Mesenchymal stem cell (in vitro differentiated cells and primary cell): ENCODE results near the gene ZNF598.

ENCODE experiments used
- DNase-seq: peaks from one replicate; pipeline ENCODE4 v3.0.0-alpha.2; 2013
- H2AFZ ChIP-seq: one replicate; pipeline ENCODE4 v1.6.1; 2013; ENCODE audit warnings: low read depth, mild to moderate bottlenecking, control low read depth, inconsistent platforms, low read length, moderate library complexity
- H2AK5ac ChIP-seq: 2 replicates; pipeline ENCODE4 v1.6.1; 2013; ENCODE audit warnings: low read length, moderate library complexity, mild to moderate bottlenecking, inconsistent platforms; ENCODE audit not compliant: severe bottlenecking
- H2BK120ac ChIP-seq: one replicate; pipeline ENCODE4 v1.6.1; 2013; ENCODE audit warnings: low read depth, mild to moderate bottlenecking, inconsistent platforms, low read length, moderate library complexity
- H2BK12ac ChIP-seq, 2 experiments: one replicate each; pipeline ENCODE4 v1.6.1; 2013; ENCODE audit warnings: inconsistent platforms in 2 of 2, low read length in 2 of 2, mild to moderate bottlenecking in 2 of 2, moderate library complexity in 2 of 2, control low read depth in 1 of 2
- H2BK15ac ChIP-seq: one replicate; pipeline ENCODE4 v1.6.1; 2013; ENCODE audit warnings: mild to moderate bottlenecking, low read depth, inconsistent platforms; ENCODE audit not compliant: poor library complexity, severe bottlenecking
- H2BK5ac ChIP-seq: 2 replicates; pipeline ENCODE4 v1.6.1; 2013; ENCODE audit warnings: low read depth, mild to moderate bottlenecking, low read length, control low read depth, inconsistent platforms; ENCODE audit not compliant: poor library complexity, severe bottlenecking
- H3K14ac ChIP-seq, 2 experiments: one replicate each; pipeline ENCODE4 v1.6.1; 2013; ENCODE audit warnings: inconsistent platforms in 2 of 2, low read length in 2 of 2, control low read depth in 1 of 2, mild to moderate bottlenecking in 1 of 2, moderate library complexity in 1 of 2
- H3K18ac ChIP-seq, 2 experiments: one replicate each; pipeline ENCODE4 v1.6.1; 2013; ENCODE audit warnings: inconsistent platforms in 2 of 2, low read length in 2 of 2, control low read depth in 1 of 2, low read depth in 1 of 2, mild to moderate bottlenecking in 1 of 2
- H3K23ac ChIP-seq, 2 experiments: one replicate each; pipeline ENCODE4 v1.6.1; 2013; ENCODE audit warnings: inconsistent platforms in 2 of 2, low read length in 2 of 2, mild to moderate bottlenecking in 2 of 2, moderate library complexity in 2 of 2, control low read depth in 1 of 2
- H3K27ac ChIP-seq: 2 replicates; pipeline ENCODE4 v1.5.1; 2013; ENCODE audit warnings: mild to moderate bottlenecking, moderate library complexity, low read length, control low read depth, inconsistent platforms; ENCODE audit not compliant: poor library complexity, severe bottlenecking
- H3K27me3 ChIP-seq, 2 experiments: 2 replicates each; pipeline versions ENCODE4 v1.6.1 to v1.7.0; 2013; ENCODE audit warnings: low read length in 2 of 2, mild to moderate bottlenecking in 2 of 2, moderate library complexity in 2 of 2, control low read depth in 1 of 2, inconsistent platforms in 1 of 2; ENCODE audit not compliant: control insufficient read depth in 1 of 2, insufficient read depth in 1 of 2
- H3K36me3 ChIP-seq, 2 experiments: 2 replicates each; pipeline versions ENCODE4 v1.6.1 to v1.7.0; 2013; ENCODE audit warnings: low read length in 2 of 2, control low read depth in 1 of 2, inconsistent platforms in 1 of 2, low read depth in 1 of 2, mild to moderate bottlenecking in 1 of 2; ENCODE audit not compliant: insufficient read depth in 2 of 2, control insufficient read depth in 1 of 2
- H3K4ac ChIP-seq, 2 experiments: one replicate each; pipeline ENCODE4 v1.6.1; 2013; ENCODE audit warnings: inconsistent platforms in 2 of 2, low read length in 2 of 2, mild to moderate bottlenecking in 2 of 2, moderate library complexity in 2 of 2, control low read depth in 1 of 2, low read depth in 1 of 2
- H3K4me1 ChIP-seq: 2 replicates; pipeline ENCODE4 v1.6.1; 2013; ENCODE audit warnings: low read depth, low read length, control low read depth; ENCODE audit not compliant: control insufficient read depth, insufficient read depth
- H3K4me2 ChIP-seq: 2 replicates; pipeline ENCODE4 v1.6.1; 2013; ENCODE audit warnings: low read length, mild to moderate bottlenecking, inconsistent platforms; ENCODE audit not compliant: poor library complexity, severe bottlenecking
- H3K4me3 ChIP-seq, 2 experiments: 2 replicates each; pipeline versions ENCODE4 v1.5.1 to v1.7.0; 2013; ENCODE audit warnings: low read length in 2 of 2, mild to moderate bottlenecking in 2 of 2, control low read depth in 1 of 2, low read depth in 1 of 2; ENCODE audit not compliant: insufficient read depth in 1 of 2
- H3K79me1 ChIP-seq: replicated peaks from 2 replicates; pipeline ENCODE4 v1.6.1; 2013; ENCODE audit warnings: mild to moderate bottlenecking, control low read depth, low read length, inconsistent platforms; ENCODE audit not compliant: poor library complexity, severe bottlenecking
- H3K9ac ChIP-seq: 2 replicates; pipeline ENCODE4 v1.7.0; 2013; ENCODE audit warnings: mild to moderate bottlenecking, low read length, moderate library complexity
- H3K9me3 ChIP-seq: 2 replicates; pipeline ENCODE4 v1.7.0; 2013; ENCODE audit warnings: mild to moderate bottlenecking, low read length; ENCODE audit not compliant: control insufficient read depth
- H4K8ac ChIP-seq: one replicate; pipeline ENCODE4 v1.6.1; 2013; ENCODE audit warnings: inconsistent platforms, mild to moderate bottlenecking, low read length, moderate library complexity
- H4K91ac ChIP-seq: one replicate; pipeline ENCODE4 v1.6.1; 2013; ENCODE audit warnings: mild to moderate bottlenecking, low read length, inconsistent platforms
- whole genome bisulfite sequencing: methylation state at CpG from one replicate; pipeline ENCODE4 v1.1.7; 2013; ENCODE audit warnings: mixed read lengths; 5-methylcytosine and 5-hydroxymethylcytosine counted together

The ZNF598 gene

DNA sequence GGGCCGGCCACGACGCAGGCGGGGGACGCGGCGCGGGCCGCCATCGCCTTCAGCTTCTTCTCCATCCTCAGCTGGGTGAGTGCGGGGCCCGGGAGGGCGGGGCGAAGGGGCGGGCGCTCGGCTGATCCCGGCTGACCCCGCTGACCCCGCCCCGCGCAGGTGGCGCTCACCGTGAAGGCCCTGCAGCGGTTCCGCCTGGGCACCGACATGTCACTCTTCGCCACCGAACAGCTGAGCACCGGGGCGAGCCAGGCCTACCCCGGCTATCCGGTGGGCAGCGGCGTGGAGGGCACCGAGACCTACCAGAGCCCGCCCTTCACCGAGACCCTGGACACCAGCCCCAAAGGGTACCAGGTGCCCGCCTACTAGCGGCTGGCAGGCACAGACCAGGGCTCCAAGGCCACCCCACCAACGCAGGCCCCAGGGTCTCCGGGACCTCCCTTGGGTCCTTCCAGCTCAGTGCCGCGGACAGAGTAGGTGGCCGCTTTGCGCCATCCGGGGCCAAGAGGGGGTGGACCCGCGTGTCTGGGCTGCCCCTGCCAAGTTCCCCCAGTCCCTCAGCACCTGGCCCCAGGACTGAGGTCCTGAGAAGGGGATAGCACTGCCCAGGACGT is 16.8 kb downstream of the ZNF598 start:
- no peak overlapping the region for H2BK5ac ChIP-seq
- H3K27me3 ChIP-seq: peaks cover 27 to 34% of the 10 kb centered on the region in 2 experiments
- H3K4ac ChIP-seq: peak overlapping the region in 1 of 2 experiments; percentile 29
- peak overlapping the region in 1 of 2 experiments; percentile 3 for H3K23ac ChIP-seq
- WGBS: 51% methylated on average over 48 of the region's 50 CpGs
- peak overlapping the region in 1 of 2 experiments; percentile 23 for H2BK12ac ChIP-seq
- no peaks in the 10 kb centered on the region for H3K79me1 ChIP-seq
- no peak overlapping the region for H2AK5ac ChIP-seq
- no peak for DNase-seq
- no peak overlapping the region for H3K27ac ChIP-seq
- H2AFZ ChIP-seq: peak overlapping the region; percentile 8
- no peak overlapping the region for H3K14ac ChIP-seq
- H3K9me3 ChIP-seq: no peaks in the 10 kb centered on the region
- peak overlapping the region; percentile 85 for H4K91ac ChIP-seq
- H2BK15ac ChIP-seq: peak overlapping the region; percentile 65
- peak overlapping the region; percentile 62 to 65 for H3K18ac ChIP-seq
- peaks cover 41% of the 10 kb centered on the region for H3K4me1 ChIP-seq
- H2BK120ac ChIP-seq: no peak overlapping the region
- peaks cover 23 to 26% of the 10 kb centered on the region in 2 experiments for H3K36me3 ChIP-seq
- H4K8ac ChIP-seq: peak overlapping the region; percentile 47
- no peak overlapping the region for H3K9ac ChIP-seq
- peak overlapping the region; percentile 31 for H3K4me2 ChIP-seq
- H3K4me3 ChIP-seq: peak overlapping the region; percentile 5 to 33

DNA sequence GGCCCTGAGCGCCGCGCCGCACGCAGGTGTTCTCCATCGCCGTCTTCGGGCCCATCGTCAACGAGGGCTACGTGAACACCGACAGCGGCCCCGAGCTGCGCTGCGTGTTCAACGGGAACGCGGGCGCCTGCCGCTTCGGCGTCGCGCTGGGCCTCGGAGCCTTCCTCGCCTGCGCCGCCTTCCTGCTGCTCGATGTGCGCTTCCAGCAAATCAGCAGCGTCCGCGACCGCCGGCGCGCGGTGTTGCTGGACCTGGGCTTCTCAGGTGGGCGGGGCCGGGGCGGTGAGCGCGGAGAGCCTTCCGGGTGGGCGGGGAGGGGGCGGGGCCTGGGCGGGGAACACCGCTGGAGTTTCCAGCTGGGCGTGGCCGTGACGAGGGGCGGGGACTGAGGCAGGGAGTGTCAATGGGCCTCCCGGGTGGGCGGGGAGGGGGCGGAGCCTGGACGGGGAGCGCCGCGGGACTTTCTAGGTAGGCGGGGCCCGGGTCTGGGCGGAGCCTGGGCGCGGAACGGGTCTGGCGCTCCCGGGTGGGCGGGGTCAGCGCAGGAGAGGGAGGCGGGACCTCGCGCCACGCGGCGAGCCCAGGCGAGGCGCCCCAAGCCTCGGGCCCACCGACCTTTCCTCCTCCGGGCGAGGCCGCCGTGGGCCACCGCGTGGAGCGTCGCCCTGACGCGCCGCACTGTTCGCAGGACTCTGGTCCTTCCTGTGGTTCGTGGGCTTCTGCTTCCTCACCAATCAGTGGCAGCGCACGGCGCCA is 17.5 kb downstream of the ZNF598 start:
- Histone ChIP-seq H2AK5ac (no peak overlapping the region), H3K4me2 (peak overlapping the region; percentile 72), H3K18ac (peak overlapping the region; percentile 67 to 79), H3K4me3 (peak overlapping the region; percentile 39 to 71), H3K27ac (no peak overlapping the region), H3K79me1 (peaks cover 1% of the 10 kb centered on the region), H3K36me3 (peaks cover 20 to 23% of the 10 kb centered on the region in 2 experiments), H2BK5ac (no peak overlapping the region), H2BK15ac (peak overlapping the region; percentile 73), H3K4ac (peak overlapping the region in 1 of 2 experiments; percentile 29), H3K9ac (peak overlapping the region; percentile 26), H2AFZ (peak overlapping the region; percentile 56), H3K14ac (peak overlapping the region in 1 of 2 experiments; percentile 44), H3K4me1 (peaks cover 41% of the 10 kb centered on the region), H2BK12ac (peak overlapping the region in 1 of 2 experiments; percentile 23), H4K91ac (peak overlapping the region; percentile 85), H3K9me3 (no peaks in the 10 kb centered on the region), H3K27me3 (peaks cover 27 to 34% of the 10 kb centered on the region in 2 experiments), H3K23ac (peak overlapping the region in 1 of 2 experiments; percentile 3), H4K8ac (peak overlapping the region; percentile 88), H2BK120ac (no peak overlapping the region)
- WGBS: 6% methylated on average over 75 of the region's 96 CpGs
- DNase-seq: peak; percentile 87

DNA sequence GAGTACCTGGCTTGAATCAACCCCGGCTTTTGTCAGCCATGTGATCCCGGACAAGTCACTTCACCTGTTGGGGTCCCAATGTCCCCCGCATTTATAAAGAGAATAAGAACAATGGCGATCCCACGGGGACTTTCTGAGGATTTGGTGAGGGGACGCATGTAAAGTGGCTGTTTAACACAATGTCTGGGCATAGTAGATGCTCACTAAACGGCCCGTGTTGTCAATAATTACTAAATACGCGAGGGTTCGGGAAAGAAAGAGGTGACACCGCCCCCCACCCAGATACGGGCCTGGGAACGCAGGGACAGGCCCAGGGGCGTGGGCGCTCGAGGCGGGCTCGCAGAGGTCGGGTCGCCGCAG is 18.1 kb downstream of the ZNF598 start:
- peak overlapping the region; percentile 67 to 79 for H3K18ac ChIP-seq
- H3K27me3 ChIP-seq: peaks cover 27 to 34% of the 10 kb centered on the region in 2 experiments
- no peak overlapping the region for H2BK15ac ChIP-seq
- no peak for DNase-seq
- peaks cover 5% of the 10 kb centered on the region for H3K79me1 ChIP-seq
- 30% methylated on average over 22 of the region's 22 CpGs for WGBS
- H4K8ac ChIP-seq: peak overlapping the region; percentile 88
- no peak overlapping the region for H2BK120ac ChIP-seq
- no peaks in the 10 kb centered on the region for H3K9me3 ChIP-seq
- no peak overlapping the region for H3K4ac ChIP-seq
- H3K23ac ChIP-seq: no peak overlapping the region
- peak overlapping the region; percentile 72 for H3K4me2 ChIP-seq
- H2AK5ac ChIP-seq: no peak overlapping the region
- no peak overlapping the region for H2BK5ac ChIP-seq
- peaks cover 40% of the 10 kb centered on the region for H3K4me1 ChIP-seq
- H2BK12ac ChIP-seq: no peak overlapping the region
- peak overlapping the region in 1 of 2 experiments; percentile 44 for H3K14ac ChIP-seq
- H3K36me3 ChIP-seq: peaks cover 20 to 23% of the 10 kb centered on the region in 2 experiments
- peak overlapping the region; percentile 26 for H3K9ac ChIP-seq
- H3K4me3 ChIP-seq: peak overlapping the region; percentile 39 to 71
- H3K27ac ChIP-seq: no peak overlapping the region
- H2AFZ ChIP-seq: peak overlapping the region; percentile 56
- peak overlapping the region; percentile 75 for H4K91ac ChIP-seq

DNA sequence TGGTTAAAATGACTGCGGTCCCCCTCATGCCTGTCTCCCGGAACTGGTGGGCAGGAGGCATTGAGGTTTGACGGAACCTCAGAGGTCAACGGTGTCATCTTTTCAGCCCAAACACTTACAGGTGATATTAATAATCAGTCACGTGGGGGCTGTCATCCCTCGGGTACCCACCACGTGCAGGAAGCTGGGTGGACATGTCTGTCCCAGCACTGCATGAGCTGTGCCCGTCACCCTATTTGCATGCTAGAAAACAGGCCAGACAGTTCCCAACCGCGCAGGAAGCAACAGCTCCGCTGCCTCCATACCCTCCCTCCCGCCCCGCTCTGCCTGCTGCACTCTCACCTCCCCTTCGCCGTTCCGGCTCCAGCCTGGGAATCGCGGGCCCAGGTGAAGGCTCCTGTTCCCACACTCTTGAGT is 18.5 kb downstream of the ZNF598 start:
- H4K8ac ChIP-seq: no peak overlapping the region
- H2BK5ac ChIP-seq: no peak overlapping the region
- H4K91ac ChIP-seq: peak overlapping the region; percentile 22
- H3K9me3 ChIP-seq: no peaks in the 10 kb centered on the region
- H3K9ac ChIP-seq: no peak overlapping the region
- H3K27me3 ChIP-seq: peaks cover 27 to 34% of the 10 kb centered on the region in 2 experiments
- H3K4ac ChIP-seq: no peak overlapping the region
- no peak overlapping the region for H3K4me2 ChIP-seq
- no peak overlapping the region for H2BK15ac ChIP-seq
- H3K27ac ChIP-seq: no peak overlapping the region
- WGBS: 19% methylated on average over 18 of the region's 18 CpGs
- no peak overlapping the region for H3K23ac ChIP-seq
- no peak overlapping the region for H3K14ac ChIP-seq
- H2AK5ac ChIP-seq: no peak overlapping the region
- no peak overlapping the region for H2BK12ac ChIP-seq
- no peak overlapping the region for H2BK120ac ChIP-seq
- no peak overlapping the region for H2AFZ ChIP-seq
- no peak for DNase-seq
- peak overlapping the region in 1 of 2 experiments; percentile 14 for H3K4me3 ChIP-seq
- H3K18ac ChIP-seq: no peak overlapping the region
- H3K79me1 ChIP-seq: peaks cover 8% of the 10 kb centered on the region
- peaks cover 20 to 23% of the 10 kb centered on the region in 2 experiments for H3K36me3 ChIP-seq
- peaks cover 39% of the 10 kb centered on the region for H3K4me1 ChIP-seq
